ELF-1 (cell line): Measurements from ENCODE around the gene SFI1.
"Not testable (repeated sequence)": the region's sequence is repeated elsewhere in the genome, so short reads cannot be mapped to it uniquely, and the experiment has no call there.

ENCODE experiments used
- DNase-seq: peaks from one replicate; pipeline ENCODE4 v3.0.0-alpha.2; 2016; ENCODE audit warnings: low read depth, low spot score

The SFI1 gene, protein sequence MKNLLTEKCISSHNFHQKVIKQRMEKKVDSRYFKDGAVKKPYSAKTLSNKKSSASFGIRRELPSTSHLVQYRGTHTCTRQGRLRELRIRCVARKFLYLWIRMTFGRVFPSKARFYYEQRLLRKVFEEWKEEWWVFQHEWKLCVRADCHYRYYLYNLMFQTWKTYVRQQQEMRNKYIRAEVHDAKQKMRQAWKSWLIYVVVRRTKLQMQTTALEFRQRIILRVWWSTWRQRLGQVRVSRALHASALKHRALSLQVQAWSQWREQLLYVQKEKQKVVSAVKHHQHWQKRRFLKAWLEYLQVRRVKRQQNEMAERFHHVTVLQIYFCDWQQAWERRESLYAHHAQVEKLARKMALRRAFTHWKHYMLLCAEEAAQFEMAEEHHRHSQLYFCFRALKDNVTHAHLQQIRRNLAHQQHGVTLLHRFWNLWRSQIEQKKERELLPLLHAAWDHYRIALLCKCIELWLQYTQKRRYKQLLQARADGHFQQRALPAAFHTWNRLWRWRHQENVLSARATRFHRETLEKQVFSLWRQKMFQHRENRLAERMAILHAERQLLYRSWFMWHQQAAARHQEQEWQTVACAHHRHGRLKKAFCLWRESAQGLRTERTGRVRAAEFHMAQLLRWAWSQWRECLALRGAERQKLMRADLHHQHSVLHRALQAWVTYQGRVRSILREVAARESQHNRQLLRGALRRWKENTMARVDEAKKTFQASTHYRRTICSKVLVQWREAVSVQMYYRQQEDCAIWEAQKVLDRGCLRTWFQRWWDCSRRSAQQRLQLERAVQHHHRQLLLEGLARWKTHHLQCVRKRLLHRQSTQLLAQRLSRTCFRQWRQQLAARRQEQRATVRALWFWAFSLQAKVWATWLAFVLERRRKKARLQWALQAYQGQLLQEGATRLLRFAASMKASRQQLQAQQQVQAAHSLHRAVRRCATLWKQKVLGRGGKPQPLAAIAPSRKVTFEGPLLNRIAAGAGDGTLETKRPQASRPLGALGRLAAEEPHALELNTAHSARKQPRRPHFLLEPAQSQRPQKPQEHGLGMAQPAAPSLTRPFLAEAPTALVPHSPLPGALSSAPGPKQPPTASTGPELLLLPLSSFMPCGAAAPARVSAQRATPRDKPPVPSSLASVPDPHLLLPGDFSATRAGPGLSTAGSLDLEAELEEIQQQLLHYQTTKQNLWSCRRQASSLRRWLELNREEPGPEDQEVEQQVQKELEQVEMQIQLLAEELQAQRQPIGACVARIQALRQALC

DNA sequence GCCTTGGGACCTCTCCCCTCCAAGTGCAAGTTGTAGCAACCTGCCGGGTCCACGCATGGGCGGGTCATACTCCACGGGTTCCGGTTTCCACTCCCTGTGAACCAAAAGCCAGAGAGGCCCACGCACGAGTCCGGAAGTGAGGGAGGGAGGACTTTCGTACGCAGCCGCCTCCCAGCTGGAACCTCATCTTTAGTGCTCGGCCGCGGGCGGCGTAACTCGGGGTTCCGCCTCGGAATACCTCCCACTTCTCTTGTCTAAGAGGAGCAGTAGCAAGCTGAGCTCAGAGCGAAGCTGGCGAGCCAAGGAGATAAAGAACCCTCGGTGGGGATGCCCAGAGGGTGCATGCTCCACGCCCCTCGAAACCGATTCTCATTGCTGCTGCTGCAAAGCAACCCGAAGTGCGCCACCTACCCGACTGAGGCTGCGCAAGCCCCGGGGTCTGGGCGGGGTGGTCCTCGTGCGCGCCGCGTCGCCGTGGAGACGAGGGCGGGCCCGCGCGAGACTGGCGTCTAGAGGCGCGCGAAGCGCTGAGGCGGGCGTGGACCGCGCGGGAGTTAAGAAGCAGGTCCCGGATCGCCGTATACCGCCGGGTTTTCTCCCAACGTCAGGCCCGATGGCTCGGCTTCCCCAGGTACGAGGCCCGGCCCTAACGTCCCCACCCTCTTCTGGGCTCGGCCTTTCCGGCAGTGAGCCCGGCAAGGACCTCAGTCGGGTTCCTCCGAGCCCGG is at the start of gene SFI1:
Gene SFI1, plus strand, starts transcription at position 530 of the 728 bp plus-strand sequence. CDS start 11,749 bp downstream, outside the sequence.
- DNase-seq, result peak; percentile 86

DNA sequence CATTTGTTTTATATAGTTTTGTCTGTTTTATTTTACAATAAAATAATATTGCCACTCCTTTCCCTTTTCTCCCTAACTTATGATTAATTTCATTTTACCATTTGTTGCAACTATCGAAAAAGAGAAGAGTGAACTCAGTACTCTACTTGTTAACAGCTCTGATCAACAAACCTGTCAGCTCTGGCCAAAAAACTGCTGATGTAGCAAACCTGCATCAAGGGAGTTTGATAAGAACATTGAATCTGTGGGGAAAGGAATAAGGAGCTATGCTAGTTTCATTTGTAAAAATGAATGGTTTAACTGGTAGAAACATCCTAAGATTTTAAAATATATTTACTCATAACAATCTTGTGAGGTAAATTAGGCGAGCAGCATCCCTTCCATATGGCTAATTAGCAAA is 49.6 kb upstream of the SFI1 start:
- no peak for DNase-seq

DNA sequence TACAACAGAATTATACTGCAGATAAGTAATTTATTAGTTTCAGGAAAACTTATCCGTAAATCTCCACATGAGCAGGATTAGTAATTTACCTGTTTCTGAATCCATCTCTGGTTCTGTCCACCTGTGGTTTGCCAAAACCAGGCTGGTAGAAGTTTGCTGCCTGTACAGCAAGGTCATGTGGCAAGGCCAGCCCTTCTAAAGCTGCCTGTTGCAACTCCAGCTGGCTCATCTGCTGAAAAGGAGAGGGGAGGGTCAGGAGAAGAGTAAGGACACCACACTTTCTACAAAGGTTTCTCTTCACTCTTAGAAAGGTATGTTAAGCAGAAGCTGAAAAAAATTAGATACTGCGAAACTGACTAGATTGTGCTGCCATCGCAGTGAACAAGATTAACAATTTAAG is 49.0 kb upstream of the SFI1 start:
- DNase-seq, result no peak

GRCh38 chr22:31448382-31448781 is 48.0 kb upstream of the SFI1 start:
- DNase-seq, result no peak

- no peak for DNase-seq
Observed at GRCh38 chr22:31449506-31449905, 46.8 kb upstream of the SFI1 start.

- peak; percentile 8 for DNase-seq
Observed at GRCh38 chr22:31451709-31452571, 44.4 kb upstream of the SFI1 start.

GRCh38 chr22:31461699-31462098 is 34.6 kb upstream of the SFI1 start:
- DNase-seq, result no peak

DNA sequence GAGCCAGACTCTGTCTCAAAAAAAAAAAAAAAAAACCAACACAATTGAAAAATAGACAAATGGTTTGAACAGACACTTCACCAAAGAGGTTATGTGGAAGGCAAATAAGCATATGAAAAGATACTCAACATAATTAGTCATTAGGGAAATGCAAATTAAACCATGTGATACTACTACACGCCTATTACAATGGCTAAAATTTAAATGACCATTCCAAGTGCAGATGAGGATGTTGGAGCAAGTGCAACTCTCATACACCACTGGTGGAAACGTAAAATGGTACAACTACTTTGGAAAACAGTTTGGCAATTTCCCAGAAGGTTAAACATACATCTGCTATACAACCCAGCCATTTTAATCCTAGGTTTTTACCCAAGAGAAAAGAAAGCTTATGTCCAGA is 31.0 kb upstream of the SFI1 start:
- DNase-seq, result no peak

GRCh38 chr22:31474743-31475142 is 21.6 kb upstream of the SFI1 start:
- DNase-seq, result no peak

- no peak for DNase-seq
Observed at GRCh38 chr22:31475800-31476199, 20.5 kb upstream of the SFI1 start.

GRCh38 chr22:31477329-31477728 is 19.0 kb upstream of the SFI1 start:
- no peak for DNase-seq

GRCh38 chr22:31481129-31481528 is 15.2 kb upstream of the SFI1 start:
- DNase-seq, result no peak

GRCh38 chr22:31482470-31482869 is 13.9 kb upstream of the SFI1 start:
- not testable (repeated sequence) for DNase-seq

- DNase-seq, result not testable (repeated sequence)
Observed at GRCh38 chr22:31486369-31486768, 10.0 kb upstream of the SFI1 start.

- DNase-seq, result no peak
Observed at GRCh38 chr22:31486951-31487350, 9.4 kb upstream of the SFI1 start.

DNA sequence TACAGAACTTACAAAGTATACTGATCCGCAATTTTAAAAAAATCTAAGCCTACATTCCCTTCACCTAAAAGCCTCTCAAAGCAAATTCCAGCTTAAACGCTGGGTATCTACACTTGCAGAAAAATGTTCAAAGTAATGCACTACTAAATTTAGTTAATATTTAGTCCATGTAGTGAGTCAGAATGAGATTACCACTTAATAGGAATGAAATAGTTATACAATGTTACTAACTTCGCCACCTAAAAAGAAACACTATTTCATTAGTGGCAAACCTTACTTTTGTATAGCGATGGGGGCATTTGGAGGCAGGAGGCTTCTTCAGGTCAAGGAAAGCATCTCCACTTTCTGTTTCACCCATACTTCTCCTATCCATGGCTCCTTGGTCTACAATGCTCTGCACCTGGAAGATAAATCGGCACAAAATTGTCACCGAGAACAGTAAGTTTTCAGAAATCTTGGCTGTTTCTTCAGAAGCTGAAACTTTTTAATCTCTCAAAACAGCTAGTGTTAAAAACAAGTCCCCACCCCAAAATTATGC is 7.9 kb upstream of the SFI1 start:
- no peak for DNase-seq

DNA sequence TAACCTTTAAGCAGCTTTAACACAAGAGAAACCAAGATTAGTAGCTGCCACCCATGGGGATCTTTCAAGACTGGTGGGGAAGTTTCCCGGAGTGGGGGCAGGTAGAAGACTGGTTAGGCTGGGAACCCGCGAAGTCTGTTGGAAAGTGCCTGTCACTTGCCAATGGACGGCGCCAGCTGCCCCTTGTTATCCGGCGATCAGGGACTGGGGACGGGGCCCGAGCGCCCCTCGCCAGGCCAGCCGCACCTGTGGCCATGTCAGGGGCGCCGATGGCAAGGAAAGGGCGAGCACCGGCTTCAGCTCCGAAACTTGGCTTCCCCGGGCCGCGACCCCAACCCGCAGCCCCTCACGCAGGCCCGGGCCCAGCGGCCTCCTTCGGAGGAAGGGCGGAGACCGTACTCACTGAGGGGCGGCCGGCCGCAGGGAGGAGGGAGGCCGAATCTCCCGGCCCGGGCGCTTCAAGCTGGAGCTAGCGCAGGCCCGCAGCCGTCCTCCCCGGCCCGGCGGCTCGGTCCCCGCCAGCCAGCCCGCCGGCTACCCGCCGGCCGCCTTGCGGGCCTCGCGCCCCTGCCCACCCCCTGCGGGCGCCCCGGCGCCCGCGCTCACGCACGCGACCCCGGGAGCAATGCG is 7.2 kb upstream of the SFI1 start:
- DNase-seq, result peak; percentile 47

DNA sequence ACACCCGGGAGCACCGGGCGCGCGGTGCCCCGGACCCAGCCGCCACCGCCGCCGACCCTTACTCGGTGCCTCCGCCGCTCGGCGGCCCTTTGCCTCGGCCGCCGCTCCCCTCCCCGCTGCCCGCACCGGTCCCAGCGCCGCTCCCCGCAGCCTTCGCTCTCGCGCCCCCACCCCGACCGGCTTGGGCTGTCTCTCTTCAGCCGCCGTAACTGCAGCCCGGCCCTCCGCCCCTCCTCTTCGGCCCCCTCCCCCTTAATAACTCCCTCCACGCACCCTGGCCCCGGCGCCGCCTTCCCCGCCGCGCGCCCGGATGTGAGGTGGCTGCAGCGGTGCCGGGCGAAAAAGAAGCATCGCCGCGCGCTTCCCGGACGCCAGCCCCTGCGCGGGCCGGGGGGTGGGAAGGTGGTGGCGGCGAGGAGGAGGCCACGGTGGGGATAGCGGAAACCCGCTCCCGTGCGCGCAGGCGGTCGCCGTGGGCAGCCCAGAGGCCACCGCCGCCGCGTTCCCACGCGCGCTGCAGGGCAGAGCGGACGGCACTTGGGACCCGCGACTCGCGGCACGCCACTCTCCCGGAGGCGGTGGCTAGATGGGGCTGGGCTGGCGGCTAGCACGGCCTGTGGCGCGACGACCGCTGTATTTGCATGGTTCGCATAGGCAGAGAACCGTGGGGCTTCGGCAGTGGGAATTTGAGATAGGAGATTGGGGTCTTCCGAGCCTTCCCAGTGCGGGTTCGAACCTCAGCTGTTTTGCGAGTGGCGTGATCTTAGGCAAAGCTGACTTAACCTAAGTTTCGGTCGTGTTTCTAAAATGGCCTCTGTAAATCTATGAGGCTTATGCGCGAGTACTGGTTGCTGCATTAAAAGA is 6.5 kb upstream of the SFI1 start, which contains the start of gene EIF4ENIF1:
Gene EIF4ENIF1, minus strand, starts transcription at position 211 of the 864 bp plus-strand sequence. CDS start 1,124 bp downstream, outside the sequence.
- peak; percentile 73 for DNase-seq
